HAP-1 (cell line): ENCODE data around the gene PRR35.

ENCODE experiments used
- DNase-seq, 2 experiments: peaks; one replicate each; pipeline ENCODE4 v3.0.0-alpha.2; 2016 to 2020; ENCODE audit warnings: low spot score in 2 of 2
- H3K27me3 ChIP-seq: fragments of 250-450 bp; sonication (Bioruptor Pico); 2 replicates; pipeline ENCODE4 v1.5.1; 2020; ENCODE audit warnings: low read depth, mild to moderate bottlenecking, moderate library complexity
- H3K36me3 ChIP-seq: fragments of 250-450 bp; sonication (Bioruptor Pico); replicated peaks from 2 replicates; pipeline ENCODE4 v1.5.1; 2020; ENCODE audit warnings: mild to moderate bottlenecking
- H3K4me1 ChIP-seq: fragments of 250-450 bp; sonication (Bioruptor Pico); 2 replicates; pipeline ENCODE4 v1.5.1; 2020; ENCODE audit warnings: mild to moderate bottlenecking
- H3K4me3 ChIP-seq: fragments of 250-450 bp; sonication (Bioruptor Pico); 2 replicates; pipeline ENCODE4 v1.5.1; 2020; ENCODE audit warnings: mild to moderate bottlenecking, moderate library complexity
- H3K9me3 ChIP-seq: fragments of 250-450 bp; sonication (Bioruptor Pico); 2 replicates; pipeline ENCODE4 v1.5.1; 2020; ENCODE audit warnings: mild to moderate bottlenecking, moderate library complexity
- in situ Hi-C: fragments of 300-500 bp; cut with MboI; formaldehyde crosslinking; loops from 3 replicates; pipeline ENCODE4 v1.14.3; 2020; ENCODE audit warnings: low sequenced_read_pairs, inconsistent platforms, mixed read lengths

Gene PRR35

DNA sequence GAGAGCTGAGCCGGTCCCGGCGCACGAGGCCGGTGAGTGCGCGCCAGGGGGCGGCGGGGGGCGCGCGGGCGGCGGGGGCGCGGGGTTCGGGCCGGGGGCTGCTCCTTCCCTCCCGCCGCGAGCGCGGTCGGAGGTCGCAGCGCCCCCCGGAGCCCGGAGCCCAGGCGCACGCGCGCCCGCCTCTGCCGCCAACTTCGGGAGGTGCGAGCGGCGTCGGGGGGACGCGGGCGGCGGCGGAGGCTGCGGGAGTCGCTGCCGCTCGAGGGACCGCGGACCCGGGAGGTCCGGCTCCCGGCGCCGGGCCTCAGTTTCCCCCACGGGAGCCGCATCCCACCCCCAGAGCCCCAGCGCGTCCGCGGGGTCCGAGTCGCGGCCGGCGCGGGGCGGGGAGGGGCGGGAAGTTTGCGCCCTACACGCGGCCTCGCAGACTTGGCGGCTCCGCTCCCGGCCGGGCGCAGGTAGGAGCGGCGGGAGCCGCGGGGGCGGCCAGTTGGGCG, at the start of gene PRR35:
PRR35 (plus strand) TSS at position 191 of the 497 bp plus-strand sequence. CDS start 2,901 bp downstream, outside the sequence.
- peaks cover 47% of the 10 kb centered on the region for H3K27me3 ChIP-seq

GRCh38 chr16:512802-513201, 47.4 kb upstream of the PRR35 start:
- DNase-seq: no peak
- H3K9me3 ChIP-seq: no peaks in the 10 kb centered on the region
- no peaks in the 10 kb centered on the region for H3K27me3 ChIP-seq
- peaks cover 3% of the 10 kb centered on the region for H3K36me3 ChIP-seq
- in situ Hi-C loops: no loop called here
- H3K4me1 ChIP-seq: no peaks in the 10 kb centered on the region
- no peak overlapping the region for H3K4me3 ChIP-seq

More for the DNA sequence above, at the start of gene PRR35:
- Histone ChIP-seq H3K36me3 (no peaks in the 10 kb centered on the region), H3K9me3 (no peaks in the 10 kb centered on the region), H3K4me3 (no peak within 1 kb of the TSS), H3K4me1 (no peaks in the 10 kb centered on the region)
- in situ Hi-C loops: no loop called here
- DNase-seq: no peak

DNA sequence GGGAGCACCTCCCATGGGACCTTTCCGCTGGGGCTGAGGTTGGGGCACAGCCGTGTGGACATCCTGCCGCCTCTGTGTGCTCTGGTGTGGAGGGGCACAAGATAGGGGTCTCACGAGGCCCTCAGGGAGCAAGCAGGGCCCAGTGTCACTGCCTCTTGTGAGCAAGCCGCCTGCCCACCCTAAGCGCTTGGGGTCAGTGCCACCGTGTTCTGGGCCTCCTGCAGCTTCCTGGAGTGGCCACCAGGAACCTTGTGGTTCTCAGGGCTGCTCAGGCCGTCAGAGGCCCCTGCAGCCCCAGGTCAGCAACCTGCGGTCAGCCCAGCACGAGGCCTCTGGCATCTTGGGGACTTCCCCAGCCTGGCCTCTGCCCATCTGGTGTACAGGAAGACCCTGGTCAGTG, 46.2 kb upstream of the PRR35 start:
- in situ Hi-C loops: no loop called here

GRCh38 chr16:515175-515938, 44.8 kb upstream of the PRR35 start:
- in situ Hi-C loops: no loop called here
- Histone ChIP-seq H3K4me3 (no peak overlapping the region), H3K4me1 (no peaks in the 10 kb centered on the region), H3K9me3 (no peaks in the 10 kb centered on the region), H3K36me3 (peaks cover 13% of the 10 kb centered on the region), H3K27me3 (no peaks in the 10 kb centered on the region)
- no peak for DNase-seq

More for the DNA sequence above, 46.2 kb upstream of the PRR35 start:
- Histone ChIP-seq H3K36me3 (peaks cover 3% of the 10 kb centered on the region), H3K4me3 (no peak overlapping the region), H3K4me1 (no peaks in the 10 kb centered on the region), H3K27me3 (no peaks in the 10 kb centered on the region), H3K9me3 (no peaks in the 10 kb centered on the region)
- DNase-seq: no peak

DNA sequence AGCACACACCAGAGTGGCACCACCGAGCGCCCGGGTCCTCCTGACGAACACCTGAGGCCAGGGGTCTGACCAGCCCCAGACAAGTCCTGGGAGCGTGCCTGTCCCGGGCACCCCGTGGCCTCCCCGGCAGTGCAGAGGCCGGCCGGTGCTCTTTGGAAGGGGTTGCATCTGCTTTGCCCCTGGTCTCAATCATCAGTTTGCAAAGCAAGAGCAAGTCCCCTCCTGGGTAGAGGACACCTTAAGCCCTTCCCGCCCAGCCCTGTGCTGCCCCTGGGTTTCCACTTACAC, 44.3 kb upstream of the PRR35 start:
- Histone ChIP-seq H3K27me3 (no peaks in the 10 kb centered on the region), H3K36me3 (peaks cover 17% of the 10 kb centered on the region), H3K4me1 (no peaks in the 10 kb centered on the region), H3K4me3 (no peak overlapping the region), H3K9me3 (no peaks in the 10 kb centered on the region)
- in situ Hi-C loops: no loop called here
- no peak for DNase-seq

- H3K4me1 ChIP-seq: no peaks in the 10 kb centered on the region
- no peak overlapping the region for H3K4me3 ChIP-seq
- peaks cover 17% of the 10 kb centered on the region for H3K36me3 ChIP-seq
- in situ Hi-C loops: no loop called here
- no peaks in the 10 kb centered on the region for H3K27me3 ChIP-seq
- no peak for DNase-seq
- no peaks in the 10 kb centered on the region for H3K9me3 ChIP-seq
Measured at GRCh38 chr16:516301-516700, 43.9 kb upstream of the PRR35 start.

DNA sequence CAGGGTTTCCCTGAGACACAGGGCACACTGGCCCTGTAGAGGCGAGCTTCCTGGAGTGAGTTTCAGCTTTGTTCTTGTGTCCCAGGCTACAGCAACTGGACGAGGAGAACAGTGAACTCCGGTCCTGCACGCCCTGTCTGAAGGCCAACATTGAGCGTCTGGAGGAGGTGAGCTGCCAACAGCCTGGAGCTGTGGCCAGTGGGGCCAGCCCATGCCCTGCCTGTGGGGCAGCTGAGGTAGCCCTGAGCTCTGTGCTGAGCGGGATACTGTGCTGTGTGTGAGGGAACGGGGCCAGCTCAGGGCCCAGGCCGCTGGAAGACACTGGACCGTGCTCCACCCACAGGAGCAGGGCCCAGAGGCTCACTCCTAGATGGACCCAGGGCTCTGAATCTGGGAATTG, 41.3 kb upstream of the PRR35 start:
- Histone ChIP-seq H3K36me3 (peaks cover 14% of the 10 kb centered on the region), H3K4me3 (no peak overlapping the region), H3K4me1 (no peaks in the 10 kb centered on the region), H3K27me3 (no peaks in the 10 kb centered on the region), H3K9me3 (no peaks in the 10 kb centered on the region)
- no peak for DNase-seq
- in situ Hi-C loops: no loop called here

DNA sequence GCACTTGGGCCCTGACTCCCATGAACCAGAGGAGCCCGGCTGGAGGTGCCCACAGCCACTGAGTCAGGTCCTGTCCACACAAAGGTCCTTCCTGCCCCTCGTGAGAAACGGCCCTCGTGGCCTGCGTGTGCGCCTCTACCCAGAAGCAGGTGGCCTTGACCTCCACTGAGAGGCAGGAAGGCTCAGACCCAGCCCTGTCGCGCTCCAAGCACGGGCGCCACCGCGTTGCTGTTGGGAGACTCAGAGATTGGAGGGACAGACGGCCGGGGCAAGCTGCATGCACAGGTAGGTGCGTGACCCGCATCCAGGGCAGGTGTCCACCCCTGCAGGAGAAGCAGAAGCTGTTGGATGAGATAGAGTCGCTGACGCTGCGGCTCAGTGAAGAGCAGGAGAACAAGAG, 40.8 kb upstream of the PRR35 start:
- no peaks in the 10 kb centered on the region for H3K27me3 ChIP-seq
- H3K4me1 ChIP-seq: no peaks in the 10 kb centered on the region
- peaks cover 14% of the 10 kb centered on the region for H3K36me3 ChIP-seq
- no peaks in the 10 kb centered on the region for H3K9me3 ChIP-seq
- in situ Hi-C loops: no loop called here
- no peak overlapping the region for H3K4me3 ChIP-seq
- DNase-seq: no peak

DNA sequence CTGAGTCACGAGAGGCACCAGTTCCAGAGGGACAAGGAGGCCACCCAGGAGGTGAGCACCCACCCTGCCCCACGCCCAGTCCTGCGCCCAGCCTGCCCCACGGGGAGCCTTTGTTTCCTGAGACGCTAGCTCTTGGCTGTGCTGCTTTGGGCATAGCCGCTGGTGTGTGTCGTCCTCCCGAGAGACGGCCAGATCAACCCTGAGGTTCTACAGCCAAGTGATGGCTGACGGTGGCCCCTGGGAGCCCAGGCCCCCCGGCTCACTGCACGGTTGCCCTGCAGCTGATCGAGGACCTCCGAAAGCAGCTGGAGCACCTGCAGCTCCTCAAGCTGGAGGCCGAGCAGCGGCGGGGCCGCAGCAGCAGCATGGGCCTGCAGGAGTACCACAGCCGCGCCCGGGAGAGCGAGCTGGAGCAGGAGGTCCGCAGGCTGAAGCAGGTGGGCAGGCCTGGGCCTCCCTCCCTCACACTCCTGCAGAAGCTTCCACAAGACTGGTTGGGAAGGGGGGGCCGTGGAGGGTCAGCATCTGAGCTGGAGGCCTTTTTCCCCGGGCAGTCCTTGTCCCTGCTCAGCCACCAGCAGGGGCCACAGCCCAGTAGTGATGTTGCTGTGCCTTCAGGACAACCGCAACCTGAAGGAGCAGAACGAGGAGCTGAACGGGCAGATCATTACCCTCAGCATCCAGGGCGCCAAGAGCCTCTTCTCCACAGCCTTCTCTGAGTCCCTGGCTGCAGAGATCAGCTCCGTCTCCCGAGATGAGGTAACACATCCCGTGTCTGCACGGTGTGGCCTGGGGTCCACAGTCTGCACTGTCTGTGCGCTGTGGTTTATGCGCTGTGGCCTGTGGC, 40.1 kb upstream of the PRR35 start:
- Histone ChIP-seq H3K27me3 (no peaks in the 10 kb centered on the region), H3K9me3 (no peaks in the 10 kb centered on the region), H3K36me3 (peaks cover 15% of the 10 kb centered on the region), H3K4me1 (no peaks in the 10 kb centered on the region), H3K4me3 (no peak overlapping the region)
- no peak for DNase-seq
- in situ Hi-C loops: no loop called here

GRCh38 chr16:520847-521246, 39.3 kb upstream of the PRR35 start:
- Histone ChIP-seq H3K36me3 (peaks cover 21% of the 10 kb centered on the region), H3K27me3 (no peaks in the 10 kb centered on the region), H3K9me3 (no peaks in the 10 kb centered on the region), H3K4me1 (peaks cover 5% of the 10 kb centered on the region), H3K4me3 (no peak overlapping the region)
- DNase-seq: no peak
- in situ Hi-C loops: no loop called here

DNA sequence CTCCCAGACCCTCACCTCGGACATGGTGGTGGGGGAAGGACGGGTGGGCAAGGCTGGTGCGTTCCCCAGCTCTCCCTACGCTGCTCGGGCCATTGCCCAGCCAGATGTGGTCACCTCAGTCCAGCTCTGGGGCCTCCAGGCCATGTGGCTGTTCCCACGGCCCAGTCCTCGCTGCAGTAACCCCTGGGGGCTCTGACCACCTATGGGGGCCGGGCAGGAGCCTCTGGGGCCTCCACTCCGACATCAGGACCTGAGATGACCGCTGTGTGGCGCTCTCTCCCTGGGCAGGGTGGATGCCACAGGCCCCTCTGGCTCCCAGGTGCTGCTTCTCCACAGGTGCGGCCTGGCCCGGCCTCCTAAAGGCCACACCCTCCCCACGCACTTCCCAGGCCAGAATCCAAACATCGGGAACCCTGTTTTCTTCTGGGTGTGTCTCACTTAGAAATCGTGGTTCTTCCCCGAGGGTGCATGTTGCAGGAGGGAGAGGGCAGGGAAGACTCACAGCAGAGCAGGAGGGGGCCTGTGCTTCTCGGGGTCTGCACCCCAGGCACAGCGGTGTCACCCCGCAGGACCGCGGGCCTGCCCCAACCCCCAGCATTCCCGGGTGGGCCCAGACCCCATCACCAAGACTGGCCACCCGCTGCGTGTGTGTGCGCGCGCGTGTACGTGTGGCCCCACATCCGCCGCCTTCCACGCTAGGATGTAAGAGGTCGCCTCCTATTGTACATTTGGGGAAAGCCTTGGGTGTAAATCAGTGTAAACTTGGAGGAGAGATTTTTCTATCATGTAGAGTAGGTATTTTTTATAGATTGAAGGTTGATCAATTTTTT, 38.6 kb upstream of the PRR35 start:
- no peaks in the 10 kb centered on the region for H3K9me3 ChIP-seq
- no peak for DNase-seq
- H3K36me3 ChIP-seq: peaks cover 21% of the 10 kb centered on the region
- in situ Hi-C loops: no loop called here
- peaks cover 11% of the 10 kb centered on the region for H3K4me1 ChIP-seq
- H3K27me3 ChIP-seq: no peaks in the 10 kb centered on the region
- no peak overlapping the region for H3K4me3 ChIP-seq

GRCh38 chr16:522320-523096, 37.7 kb upstream of the PRR35 start:
- DNase-seq: no peak
- H3K4me3 ChIP-seq: no peak overlapping the region
- H3K9me3 ChIP-seq: no peaks in the 10 kb centered on the region
- H3K27me3 ChIP-seq: no peaks in the 10 kb centered on the region
- in situ Hi-C loops: no loop called here
- H3K36me3 ChIP-seq: peaks cover 21% of the 10 kb centered on the region
- H3K4me1 ChIP-seq: peaks cover 11% of the 10 kb centered on the region

GRCh38 chr16:523097-523741, 37.0 kb upstream of the PRR35 start:
- Histone ChIP-seq H3K27me3 (no peaks in the 10 kb centered on the region), H3K4me1 (peaks cover 11% of the 10 kb centered on the region), H3K9me3 (no peaks in the 10 kb centered on the region), H3K4me3 (no peak overlapping the region), H3K36me3 (peaks cover 21% of the 10 kb centered on the region)
- no peak for DNase-seq
- in situ Hi-C loops: no loop called here
